Spleen (tissue), 11 donors: ENCODE measurements around the gene SPATA19. TPM values are rescaled to one million over a fixed set of nuclear protein-coding genes. Genes with fewer than 3 reads are reported as not detected.

Source experiments
- DNase-seq: peaks from one replicate; pipeline ENCODE4 v3.0.0-alpha.2; 2020
- H3K27ac ChIP-seq, 8 donors: fragments of 200-600 bp; sonication (generic) in 7 of 8; 1 replicate in 4 of 8; 2 replicates in 4 of 8; pipeline versions ENCODE4 v1.5.0 to v1.8.0; 2016 to 2021; ENCODE audit warnings: inconsistent platforms in 4 of 8, mild to moderate bottlenecking in 4 of 8, moderate library complexity in 1 of 8
- H3K27me3 ChIP-seq, 7 donors: fragments of 200-600 bp; sonication (generic) in 6 of 7; replicated peaks in 1 of 7; 1 replicate in 4 of 7; 2 replicates in 3 of 7; pipeline versions ENCODE4 v1.5.0 to v1.8.0; 2016 to 2021; ENCODE audit warnings: inconsistent platforms in 3 of 7, mild to moderate bottlenecking in 1 of 7
- H3K36me3 ChIP-seq, 6 donors: fragments of 200-600 bp; sonication (generic) in 5 of 6; 1 replicate in 4 of 6; 2 replicates in 2 of 6; pipeline versions ENCODE4 v1.5.0 to v1.8.0; 2016 to 2021; ENCODE audit warnings: inconsistent platforms in 2 of 6
- H3K4me1 ChIP-seq, 6 donors: fragments of 200-600 bp; sonication (generic) in 5 of 6; 1 replicate in 3 of 6; 2 replicates in 3 of 6; pipeline versions ENCODE4 v1.5.0 to v1.8.0; 2016 to 2021; ENCODE audit warnings: inconsistent platforms in 3 of 6
- H3K4me3 ChIP-seq, 8 donors: fragments of 200-600 bp; sonication (generic) in 7 of 8; 1 replicate in 4 of 8; 2 replicates in 4 of 8; pipeline versions ENCODE4 v1.5.0 to v1.8.0; 2016 to 2021; ENCODE audit warnings: inconsistent platforms in 4 of 8, mild to moderate bottlenecking in 4 of 8, moderate library complexity in 2 of 8
- H3K9me3 ChIP-seq, 8 donors: fragments of 200-600 bp; sonication (generic) in 7 of 8; 1 replicate in 4 of 8; 2 replicates in 4 of 8; pipeline versions ENCODE4 v1.5.0 to v1.8.0; 2016 to 2021; ENCODE audit warnings: inconsistent platforms in 4 of 8
- POLR2A ChIP-seq, 3 donors: fragments of 450-650 bp; IDR thresholded peaks; one replicate each; pipeline ENCODE4 v1.5.1; 2017; ENCODE audit warnings: antibody characterized with exemption in 3 of 3, mild to moderate bottlenecking in 1 of 3
- POLR2AphosphoS5 ChIP-seq, 3 donors: sonication (generic); formaldehyde crosslinking; IDR thresholded peaks; one replicate each; pipeline ENCODE4 v1.5.1; 2017; ENCODE audit warnings: antibody characterized with exemption in 3 of 3
- WGBS, 5 donors: extraction: QIAGEN DNeasy Blood & Tissue Kit in 3 of 5; methylation state at CpG; one replicate each; pipeline versions ENCODE4 v1.1.5 to v1.1.7; 2013 to 2018; 5-methylcytosine and 5-hydroxymethylcytosine counted together
- intact Hi-C: fragments of 100-400 bp; cut with DNase I; formaldehyde crosslinking; loops from one replicate; pipeline ENCODE4 v1.15.0; 2023; ENCODE audit warnings: low total_unique reads
- polyA plus RNA-seq, 3 donors: library from polyadenylated mRNA; stranded (reverse); fragments of 200-250 nt; gene quantifications; one replicate each; pipeline ENCODE4 v1.2.1, GENCODE V29; 2013
- total RNA-seq, 7 donors: library from RNA; depleted of rRNA in 3 of 7; stranded (reverse); fragments of >200 nt in 3 of 7; fragmentation: NEBNext Ultra II Directional in 4 of 7; extraction: Animal tissue kit (Norgen Biotek cat#: 25700) in 4 of 7; gene quantifications; one replicate each; pipeline versions ENCODE4 v1.1.0 to v1.2.1, GENCODE V29; 2016 to 2021
- TF ChIP-seq, protein P1 (sequence below), 11 experiments: fragments of 200-600 bp in 7 of 11; fragments of 450-650 bp in 4 of 11; sonication (generic) in 4 of 11; IDR thresholded peaks in 8 of 11; conservative IDR thresholded peaks in 3 of 11; 1 replicate in 7 of 11; 2 replicates in 4 of 11; pipeline versions ENCODE4 v1.4.0 to v1.8.0; 2016 to 2021; ENCODE audit warnings: antibody characterized with exemption in 11 of 11, inconsistent platforms in 4 of 11, mild to moderate bottlenecking in 1 of 11
- donor health status: healthy with polysubstance abuse.
- donor health status: DM: no; HTN: no; CAD: no; lungs with moderate emphysema.
- donor health status: DM: no; HTN: no; CAD: no.
- donor health status: Bipolar disorder and iron deficiency.
- donor health status: healthy.
- donor health status: DM: no; HTN: no; CAD: no.
- donor health status: DM: yes; HTN: yes; CAD: no.

Gene SPATA19
- total and polyA plus RNA-seq, 10 donors: 0.15 TPM; not detected in 9

DNA sequence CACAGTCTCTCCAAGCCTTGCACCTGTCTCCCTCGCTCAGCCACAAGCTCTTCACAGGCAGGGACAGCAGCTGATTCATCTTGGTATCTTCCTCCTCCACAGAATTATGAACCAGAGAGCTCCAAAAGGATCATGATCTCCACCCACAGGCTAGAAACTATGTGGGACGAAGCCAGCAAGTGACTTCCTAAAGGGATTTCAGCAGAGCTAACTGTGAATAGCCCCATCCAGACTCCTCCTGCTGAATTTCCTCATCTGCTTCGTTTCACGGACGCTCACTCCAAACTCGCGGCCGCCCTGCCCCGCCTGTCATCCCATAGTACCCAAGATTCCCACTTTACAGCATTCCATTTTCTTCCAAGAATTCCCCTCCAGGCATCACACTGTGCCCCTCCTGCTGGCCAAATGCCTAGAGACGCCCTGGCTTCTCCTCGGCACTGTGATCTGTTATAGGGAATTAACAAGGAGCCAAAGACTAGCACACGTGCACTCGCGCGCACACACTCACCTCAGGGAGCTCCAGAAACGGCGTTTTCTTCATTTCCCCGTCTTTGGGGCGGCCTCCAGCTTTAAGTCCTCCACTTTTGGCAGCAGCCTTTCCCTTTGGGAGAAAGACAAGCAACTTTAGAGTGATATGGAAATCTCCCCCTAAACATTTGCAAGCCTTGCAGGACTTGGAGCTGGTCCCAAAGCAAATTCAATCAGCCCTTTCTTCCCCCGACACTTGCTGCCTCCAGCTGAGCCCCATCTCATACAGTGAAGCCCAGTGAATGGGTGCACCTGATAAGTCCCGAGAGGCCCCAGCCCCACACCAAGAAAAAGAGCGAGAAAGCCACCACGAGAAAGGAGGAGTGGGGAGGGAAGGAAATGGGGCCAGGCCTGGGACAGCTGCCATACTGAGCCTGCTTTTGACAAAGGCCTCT, 35.5 kb downstream of the SPATA19 start:
- no peaks in the 10 kb centered on the region for H3K9me3 ChIP-seq
- peaks cover 0 to 14% (median 3%) of the 10 kb centered on the region in 6 donors for H3K4me1 ChIP-seq
- H3K4me3 ChIP-seq: peak overlapping the region in 3 of 8 donors; percentile 10 to 54 (median 23)
- TF ChIP-seq POLR2AphosphoS5 (IDR thresholded peaks at IDR 0.05) (peak in 1 of 3 donors; percentile 26), POLR2A (IDR thresholded peaks at IDR 0.05) (no peak)
- TF ChIP-seq, protein P1, sequence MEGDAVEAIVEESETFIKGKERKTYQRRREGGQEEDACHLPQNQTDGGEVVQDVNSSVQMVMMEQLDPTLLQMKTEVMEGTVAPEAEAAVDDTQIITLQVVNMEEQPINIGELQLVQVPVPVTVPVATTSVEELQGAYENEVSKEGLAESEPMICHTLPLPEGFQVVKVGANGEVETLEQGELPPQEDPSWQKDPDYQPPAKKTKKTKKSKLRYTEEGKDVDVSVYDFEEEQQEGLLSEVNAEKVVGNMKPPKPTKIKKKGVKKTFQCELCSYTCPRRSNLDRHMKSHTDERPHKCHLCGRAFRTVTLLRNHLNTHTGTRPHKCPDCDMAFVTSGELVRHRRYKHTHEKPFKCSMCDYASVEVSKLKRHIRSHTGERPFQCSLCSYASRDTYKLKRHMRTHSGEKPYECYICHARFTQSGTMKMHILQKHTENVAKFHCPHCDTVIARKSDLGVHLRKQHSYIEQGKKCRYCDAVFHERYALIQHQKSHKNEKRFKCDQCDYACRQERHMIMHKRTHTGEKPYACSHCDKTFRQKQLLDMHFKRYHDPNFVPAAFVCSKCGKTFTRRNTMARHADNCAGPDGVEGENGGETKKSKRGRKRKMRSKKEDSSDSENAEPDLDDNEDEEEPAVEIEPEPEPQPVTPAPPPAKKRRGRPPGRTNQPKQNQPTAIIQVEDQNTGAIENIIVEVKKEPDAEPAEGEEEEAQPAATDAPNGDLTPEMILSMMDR (IDR thresholded peaks at IDR 0.05 in 8 of 11, conservative IDR thresholded peaks at IDR 0.05 in 3 of 11): no peak
- 49 to 61% (median 56%) methylated on average over 23 of the region's 23 CpGs for WGBS, 5 donors
- H3K27ac ChIP-seq: peak overlapping the region in 6 of 8 donors; percentile 24 to 80 (median 53)
- H3K36me3 ChIP-seq: no peaks in the 10 kb centered on the region
- intact Hi-C loops: no loop called here
- DNase-seq: no peak
- H3K27me3 ChIP-seq: peaks cover 0 to 3% (median 0%) of the 10 kb centered on the region in 7 donors

DNA sequence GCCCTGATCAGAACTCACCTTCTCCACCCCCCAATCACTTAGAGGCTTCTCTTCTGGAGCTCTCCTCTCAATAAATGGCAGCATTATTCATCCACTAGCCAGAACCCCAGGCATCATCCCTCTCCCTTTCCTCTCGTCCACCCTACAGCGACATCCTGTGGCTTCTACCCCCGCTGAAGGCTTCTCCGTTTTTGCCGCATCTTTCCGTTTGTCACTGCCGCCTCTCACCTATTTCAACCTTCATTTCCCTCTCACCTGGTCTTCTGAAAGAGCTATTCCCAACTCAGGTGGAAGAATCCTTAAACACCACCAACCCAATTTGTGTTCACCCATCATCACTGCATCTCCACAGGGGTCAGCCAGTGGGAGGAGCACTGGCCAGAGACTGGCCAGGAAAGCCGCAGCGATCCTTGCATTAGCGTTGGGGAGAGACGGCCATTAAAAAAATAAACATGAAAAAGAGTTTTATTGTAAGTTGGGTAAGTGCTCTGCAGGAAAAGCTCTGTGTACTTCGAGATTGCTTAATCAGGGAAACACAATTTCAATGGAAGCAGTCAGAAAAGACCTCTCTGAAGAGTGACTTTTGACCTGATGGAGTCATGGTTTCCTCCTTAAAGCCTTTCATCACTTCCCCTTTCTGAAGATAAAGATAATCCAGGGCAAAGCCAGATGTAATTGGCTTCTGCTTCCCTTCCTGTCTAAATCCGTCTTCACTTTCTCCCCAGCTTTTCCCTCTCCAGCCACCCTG, 36.7 kb downstream of the SPATA19 start:
- no peak for TF ChIP-seq POLR2AphosphoS5 (IDR thresholded peaks at IDR 0.05)
- TF ChIP-seq POLR2A (IDR thresholded peaks at IDR 0.05): no peak
- TF ChIP-seq, protein P1 (IDR thresholded peaks at IDR 0.05 in 8 of 11, conservative IDR thresholded peaks at IDR 0.05 in 3 of 11): no peak
- WGBS, 5 donors: 36 to 49% (median 43%) methylated on average over 13 of the region's 13 CpGs
- peaks cover 0 to 3% (median 0%) of the 10 kb centered on the region in 7 donors for H3K27me3 ChIP-seq
- peak overlapping the region in 6 of 8 donors; percentile 16 to 80 (median 51) for H3K27ac ChIP-seq
- peak overlapping the region in 3 of 8 donors; percentile 10 to 54 (median 23) for H3K4me3 ChIP-seq
- DNase-seq: no peak
- H3K4me1 ChIP-seq: peaks cover 0 to 14% (median 3%) of the 10 kb centered on the region in 6 donors
- intact Hi-C loops: no loop called here
- no peaks in the 10 kb centered on the region for H3K9me3 ChIP-seq
- no peaks in the 10 kb centered on the region for H3K36me3 ChIP-seq

DNA sequence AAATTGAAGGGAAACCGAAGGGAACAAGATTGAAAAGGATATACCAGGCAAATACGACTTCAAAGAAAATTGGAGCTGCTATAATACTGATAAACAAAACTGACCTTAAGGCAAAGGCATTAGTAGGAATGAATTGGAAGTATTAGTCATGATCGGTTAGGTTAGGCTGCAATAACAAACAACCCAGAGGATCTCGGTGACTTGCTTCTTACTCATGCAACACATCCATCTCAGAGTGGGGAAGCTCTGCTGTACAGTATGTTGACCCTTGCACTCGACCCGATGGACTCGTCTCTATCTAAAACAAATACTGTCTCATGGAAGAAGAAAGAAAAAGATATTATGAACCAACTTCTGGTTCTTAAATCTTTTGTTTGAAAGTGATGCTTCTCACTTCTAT, 42.3 kb downstream of the SPATA19 start:
- no peaks in the 10 kb centered on the region for H3K4me1 ChIP-seq
- no peaks in the 10 kb centered on the region for H3K36me3 ChIP-seq
- no peaks in the 10 kb centered on the region for H3K9me3 ChIP-seq
- H3K4me3 ChIP-seq: no peak overlapping the region
- no peak for DNase-seq
- TF ChIP-seq POLR2AphosphoS5 (IDR thresholded peaks at IDR 0.05) (no peak), POLR2A (IDR thresholded peaks at IDR 0.05) (no peak)
- TF ChIP-seq, protein P1 (IDR thresholded peaks at IDR 0.05 in 8 of 11, conservative IDR thresholded peaks at IDR 0.05 in 3 of 11): no peak
- peaks cover 0 to 3% (median 0%) of the 10 kb centered on the region in 7 donors for H3K27me3 ChIP-seq
- intact Hi-C loops: no loop called here
- H3K27ac ChIP-seq: no peak overlapping the region
- WGBS, 5 donors: 78 to 87% (median 85%) methylated on average over 7 of the region's 7 CpGs
